Coronary artery (tissue), 2 donors: ENCODE data around the gene CAMTA1.
"Not testable (repeated sequence)": the region's sequence is repeated elsewhere in the genome, so short reads cannot be mapped to it uniquely, and the experiment has no call there.

Source experiments
- DNase-seq: peaks from one replicate; pipeline ENCODE4 v3.0.0-alpha.2; 2017; ENCODE audit warnings: low spot score
- H3K27ac ChIP-seq, 2 donors: fragments of 200-600 bp; sonication (generic); one replicate each; pipeline ENCODE4 v1.5.1; 2016 to 2019
- H3K4me3 ChIP-seq: fragments of 200-600 bp; sonication (generic); 2 replicates; pipeline ENCODE4 v1.5.1; 2016; ENCODE audit warnings: mild to moderate bottlenecking, moderate library complexity
- TF ChIP-seq, protein P1 (sequence below): fragments of 200-600 bp; sonication (generic); IDR thresholded peaks from one replicate; pipeline ENCODE4 v1.5.1; 2019; ENCODE audit warnings: antibody characterized with exemption

Gene CAMTA1

DNA sequence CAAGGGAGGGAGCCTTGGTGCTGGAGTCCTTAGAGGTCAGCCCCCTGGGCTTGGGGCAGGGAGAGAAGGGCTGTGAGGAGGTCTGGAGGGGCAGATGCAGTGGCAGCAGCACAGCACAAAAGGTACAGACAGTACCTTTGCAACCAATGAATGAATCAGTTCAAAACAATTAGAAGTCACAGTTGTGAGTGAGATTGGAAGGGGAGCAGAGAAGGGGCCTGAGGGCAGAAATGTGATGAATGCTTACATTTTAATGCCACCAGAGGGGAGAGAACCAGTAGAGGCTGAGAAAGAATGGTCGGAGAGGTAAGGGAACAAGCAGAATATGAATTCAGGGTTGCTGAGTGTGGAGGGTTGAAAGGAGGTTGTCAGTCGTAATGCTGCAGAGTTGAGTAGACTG is 24.2 kb downstream of the CAMTA1 start:
- H3K27ac ChIP-seq = no peak overlapping the region
- TF ChIP-seq, protein P1, sequence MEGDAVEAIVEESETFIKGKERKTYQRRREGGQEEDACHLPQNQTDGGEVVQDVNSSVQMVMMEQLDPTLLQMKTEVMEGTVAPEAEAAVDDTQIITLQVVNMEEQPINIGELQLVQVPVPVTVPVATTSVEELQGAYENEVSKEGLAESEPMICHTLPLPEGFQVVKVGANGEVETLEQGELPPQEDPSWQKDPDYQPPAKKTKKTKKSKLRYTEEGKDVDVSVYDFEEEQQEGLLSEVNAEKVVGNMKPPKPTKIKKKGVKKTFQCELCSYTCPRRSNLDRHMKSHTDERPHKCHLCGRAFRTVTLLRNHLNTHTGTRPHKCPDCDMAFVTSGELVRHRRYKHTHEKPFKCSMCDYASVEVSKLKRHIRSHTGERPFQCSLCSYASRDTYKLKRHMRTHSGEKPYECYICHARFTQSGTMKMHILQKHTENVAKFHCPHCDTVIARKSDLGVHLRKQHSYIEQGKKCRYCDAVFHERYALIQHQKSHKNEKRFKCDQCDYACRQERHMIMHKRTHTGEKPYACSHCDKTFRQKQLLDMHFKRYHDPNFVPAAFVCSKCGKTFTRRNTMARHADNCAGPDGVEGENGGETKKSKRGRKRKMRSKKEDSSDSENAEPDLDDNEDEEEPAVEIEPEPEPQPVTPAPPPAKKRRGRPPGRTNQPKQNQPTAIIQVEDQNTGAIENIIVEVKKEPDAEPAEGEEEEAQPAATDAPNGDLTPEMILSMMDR = no peak
- H3K4me3 ChIP-seq = no peak overlapping the region
- no peak for DNase-seq

DNA sequence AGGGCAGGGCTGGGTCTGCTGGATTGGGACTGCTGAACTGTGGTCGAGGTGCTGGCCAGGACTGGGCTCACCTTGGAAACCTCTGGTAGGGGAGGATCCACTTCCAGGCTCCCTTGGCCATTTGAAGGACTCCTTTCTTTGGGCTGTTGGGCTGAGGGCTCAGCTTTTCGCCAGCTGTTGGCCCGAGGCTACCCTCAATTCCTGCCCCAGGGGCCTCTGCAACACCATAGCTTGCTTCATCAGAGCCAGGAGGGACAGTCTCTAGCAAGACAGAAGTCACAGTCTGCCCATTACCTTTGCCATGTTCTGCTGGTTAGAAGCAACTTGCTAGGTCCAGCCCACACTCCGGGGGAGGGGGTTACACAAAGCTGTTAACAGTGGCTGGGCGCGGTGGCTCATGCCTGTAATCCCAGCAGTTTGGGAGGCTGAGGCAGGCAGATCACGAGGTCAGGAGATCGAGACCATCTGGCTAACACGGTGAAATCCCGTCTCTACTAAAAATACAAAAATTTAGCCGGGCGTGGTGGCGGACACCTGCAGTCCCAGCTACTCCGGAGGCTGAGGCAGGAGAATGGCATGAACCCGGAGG is 25.0 kb downstream of the CAMTA1 start:
- not testable (repeated sequence) for DNase-seq, H3K4me3 ChIP-seq

DNA sequence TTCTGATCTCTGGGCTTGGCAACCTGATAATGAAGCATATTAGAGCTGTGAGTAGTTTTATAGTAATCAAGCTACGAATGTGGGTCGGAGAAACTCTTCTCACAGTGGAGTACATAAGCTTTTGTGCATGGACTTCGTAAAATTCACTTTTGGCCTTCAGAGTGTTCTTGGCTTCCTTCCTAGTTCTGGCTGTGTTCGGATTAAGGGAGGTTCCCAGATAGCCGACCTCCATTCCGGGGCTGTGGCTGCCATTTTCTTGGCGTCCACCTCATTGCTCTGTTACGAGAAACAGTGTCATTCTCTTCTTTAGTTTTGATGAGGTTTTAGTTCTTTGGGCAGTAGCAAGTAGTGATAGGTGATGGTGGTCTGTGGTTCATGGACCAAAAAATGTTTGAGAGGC is 26.3 kb downstream of the CAMTA1 start:
- no peak overlapping the region for H3K27ac ChIP-seq
- no peak for DNase-seq
- H3K4me3 ChIP-seq = no peak overlapping the region
- TF ChIP-seq, protein P1 = no peak

More for the DNA sequence above, 25.0 kb downstream of the CAMTA1 start:
- not testable (repeated sequence) for H3K27ac ChIP-seq

DNA sequence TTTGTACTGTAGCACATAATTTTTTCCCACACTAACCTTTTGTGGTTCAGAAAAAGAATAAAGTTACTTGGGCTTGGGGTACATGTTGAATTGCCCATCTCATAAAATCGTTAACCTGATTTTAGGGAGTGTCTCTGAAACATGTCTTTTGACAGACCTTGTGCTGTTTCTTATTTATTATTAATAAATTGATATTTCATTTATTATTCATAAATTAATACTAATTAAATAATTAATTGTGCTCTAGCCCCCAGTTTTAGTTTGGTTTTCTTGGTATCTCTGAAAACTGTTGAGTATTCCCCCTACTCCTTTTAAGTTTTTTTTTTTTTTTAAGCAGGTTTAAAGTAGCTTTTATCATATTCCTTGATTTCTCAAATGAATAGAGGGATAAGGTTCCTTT is 27.9 kb downstream of the CAMTA1 start:
- H3K27ac ChIP-seq = no peak overlapping the region
- DNase-seq = no peak
- H3K4me3 ChIP-seq = no peak overlapping the region
- TF ChIP-seq, protein P1 = no peak

DNA sequence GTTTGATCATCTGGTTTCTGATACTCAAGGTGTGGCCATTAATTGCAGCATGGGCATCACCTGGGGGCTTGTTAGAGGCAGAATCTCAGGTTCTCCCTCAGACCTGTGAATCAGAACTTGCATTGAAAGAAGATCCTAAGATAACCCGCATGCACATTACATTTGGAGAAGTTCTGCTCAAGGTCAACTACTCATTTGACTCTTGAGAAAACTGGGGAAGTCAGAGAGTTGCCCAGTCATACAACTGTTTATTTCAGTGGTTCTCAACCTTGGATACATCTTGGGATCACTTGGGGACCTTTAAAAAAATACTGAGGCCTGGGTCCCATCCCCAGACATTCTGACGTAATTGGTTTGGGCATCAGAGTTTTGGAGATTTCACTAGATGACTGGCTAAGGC is 30.5 kb downstream of the CAMTA1 start:
- TF ChIP-seq, protein P1 = no peak
- DNase-seq = no peak
- Histone ChIP-seq H3K4me3 (no peak overlapping the region), H3K27ac (no peak overlapping the region)

DNA sequence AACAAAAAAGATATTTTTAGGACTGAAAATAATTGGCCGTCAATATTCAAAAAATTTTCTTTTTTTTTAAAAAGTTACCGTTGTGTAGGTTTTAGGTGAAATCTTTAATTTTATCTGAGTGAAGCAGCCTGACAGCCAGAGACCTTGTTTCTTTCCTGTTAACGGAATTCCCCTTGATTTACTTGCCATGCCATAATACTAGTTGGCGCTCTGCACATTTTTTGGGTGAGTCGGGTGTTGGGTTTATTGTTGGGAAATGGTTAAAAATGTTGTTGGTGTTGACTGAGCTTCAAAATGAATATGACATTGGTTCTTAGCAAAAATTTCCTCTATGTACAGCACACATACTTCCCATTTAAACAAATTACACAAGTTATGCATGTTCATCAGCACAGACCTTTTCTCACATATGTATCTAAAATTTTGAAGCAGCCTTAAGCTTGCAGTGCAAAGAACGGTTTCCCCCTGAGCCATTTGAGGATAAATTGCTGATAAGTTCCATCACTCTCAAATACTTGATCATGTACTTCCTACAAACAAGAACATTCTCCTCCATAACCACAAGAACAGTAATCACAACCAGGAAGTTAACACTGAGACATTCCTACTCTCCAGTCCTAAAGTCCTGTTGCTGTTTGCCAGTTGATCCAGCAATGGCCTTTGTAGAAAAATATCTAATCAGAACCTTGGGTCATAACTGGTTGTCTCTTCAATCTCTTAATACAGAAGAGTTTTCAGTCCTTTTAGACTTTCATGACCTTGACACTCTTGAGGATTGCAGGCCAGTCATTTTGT is 34.2 kb downstream of the CAMTA1 start:
- no peak overlapping the region for H3K27ac ChIP-seq
- no peak overlapping the region for H3K4me3 ChIP-seq
- TF ChIP-seq, protein P1 = no peak
- no peak for DNase-seq

DNA sequence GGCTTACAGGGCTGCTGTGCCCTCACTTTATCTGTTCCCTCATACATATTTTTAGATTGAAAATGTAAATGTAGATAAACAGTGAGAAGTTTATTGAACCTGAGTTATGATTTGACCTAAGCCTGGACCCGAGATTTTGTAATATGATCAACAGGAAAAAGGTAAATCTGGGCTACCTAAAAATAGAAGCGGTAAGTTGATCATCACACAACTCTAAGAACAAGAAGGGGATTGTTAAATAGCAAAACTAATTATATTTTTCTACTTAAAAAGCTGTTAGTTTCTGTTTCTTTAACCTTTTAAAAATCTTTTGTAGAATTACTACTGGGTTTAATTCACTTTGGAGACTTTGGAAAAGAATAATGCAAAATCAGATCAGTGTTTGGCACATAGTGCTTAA is 35.6 kb downstream of the CAMTA1 start:
- TF ChIP-seq, protein P1 = no peak
- DNase-seq = no peak
- Histone ChIP-seq H3K27ac (peak overlapping the region in 1 of 2 donors; percentile 8), H3K4me3 (no peak overlapping the region)
